ENCODE results near the gene DNAH10.

Gene DNAH10

DNA sequence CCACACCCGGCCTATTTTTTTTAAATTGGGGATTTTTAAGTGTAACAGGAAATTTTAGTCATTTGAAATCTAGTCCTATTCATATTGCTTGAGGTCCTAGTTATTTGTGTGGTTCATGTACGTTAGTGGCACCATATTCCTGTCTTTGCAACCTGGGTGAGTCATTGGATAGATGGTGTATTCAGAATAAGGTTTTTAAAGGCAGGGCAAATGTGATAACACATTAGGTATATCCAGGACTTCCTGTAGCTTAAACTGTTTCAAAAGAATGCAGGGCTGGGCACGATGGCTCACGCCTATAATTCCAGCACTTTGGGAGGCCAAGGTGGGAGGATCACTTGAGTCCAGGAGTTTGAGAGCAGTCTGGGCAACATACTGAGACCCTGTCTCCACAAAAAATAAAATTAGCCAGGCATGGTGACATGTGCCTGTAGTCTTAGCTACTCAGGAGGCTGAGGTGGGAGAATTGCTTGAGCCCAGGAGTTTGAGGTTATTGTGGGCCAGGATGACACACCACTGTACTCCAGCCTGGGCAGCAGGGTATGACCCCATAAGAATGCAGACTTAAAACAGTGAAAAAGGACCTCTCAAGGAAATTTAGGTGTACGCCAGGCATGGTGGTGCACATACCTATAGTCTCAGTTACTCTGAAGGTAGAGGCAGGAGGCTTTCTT is 41.8 kb upstream of the DNAH10 start:
- TF ChIP-seq, protein P1, sequence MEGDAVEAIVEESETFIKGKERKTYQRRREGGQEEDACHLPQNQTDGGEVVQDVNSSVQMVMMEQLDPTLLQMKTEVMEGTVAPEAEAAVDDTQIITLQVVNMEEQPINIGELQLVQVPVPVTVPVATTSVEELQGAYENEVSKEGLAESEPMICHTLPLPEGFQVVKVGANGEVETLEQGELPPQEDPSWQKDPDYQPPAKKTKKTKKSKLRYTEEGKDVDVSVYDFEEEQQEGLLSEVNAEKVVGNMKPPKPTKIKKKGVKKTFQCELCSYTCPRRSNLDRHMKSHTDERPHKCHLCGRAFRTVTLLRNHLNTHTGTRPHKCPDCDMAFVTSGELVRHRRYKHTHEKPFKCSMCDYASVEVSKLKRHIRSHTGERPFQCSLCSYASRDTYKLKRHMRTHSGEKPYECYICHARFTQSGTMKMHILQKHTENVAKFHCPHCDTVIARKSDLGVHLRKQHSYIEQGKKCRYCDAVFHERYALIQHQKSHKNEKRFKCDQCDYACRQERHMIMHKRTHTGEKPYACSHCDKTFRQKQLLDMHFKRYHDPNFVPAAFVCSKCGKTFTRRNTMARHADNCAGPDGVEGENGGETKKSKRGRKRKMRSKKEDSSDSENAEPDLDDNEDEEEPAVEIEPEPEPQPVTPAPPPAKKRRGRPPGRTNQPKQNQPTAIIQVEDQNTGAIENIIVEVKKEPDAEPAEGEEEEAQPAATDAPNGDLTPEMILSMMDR (IDR thresholded peaks at IDR 0.05; ENCODE audit: borderline replicate concordance, insufficient read depth, low read depth, low read length), result no peak

DNA sequence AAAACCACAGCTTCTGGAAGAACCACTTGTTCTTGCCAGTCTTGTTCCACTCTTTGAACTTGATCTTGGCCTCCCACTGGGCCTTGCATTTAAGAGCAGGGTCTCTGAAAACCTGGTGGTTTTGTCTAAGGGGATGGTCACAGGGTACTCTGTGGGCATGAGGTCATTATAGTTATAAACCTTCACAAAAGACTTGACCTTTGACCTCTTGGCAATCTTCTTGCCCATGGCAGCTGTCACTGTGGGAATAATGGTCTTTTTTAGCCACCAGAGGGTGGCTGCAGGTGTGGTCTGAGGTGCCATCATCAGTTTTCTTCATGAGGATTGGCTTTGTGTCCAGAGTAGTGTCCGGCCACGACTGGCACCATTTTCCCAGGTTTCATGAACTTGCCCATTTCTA is 40.9 kb upstream of the DNAH10 start:
- TF ChIP-seq, protein P1 (IDR thresholded peaks at IDR 0.05; ENCODE audit: borderline replicate concordance, insufficient read depth, low read depth, low read length), result no peak
- H3K4me3 ChIP-seq (ENCODE audit: low read depth, low read length), result no peak overlapping the region

More for the DNA sequence above, 41.8 kb upstream of the DNAH10 start:
- H3K4me3 ChIP-seq (ENCODE audit: low read depth, low read length), result no peak overlapping the region

DNA sequence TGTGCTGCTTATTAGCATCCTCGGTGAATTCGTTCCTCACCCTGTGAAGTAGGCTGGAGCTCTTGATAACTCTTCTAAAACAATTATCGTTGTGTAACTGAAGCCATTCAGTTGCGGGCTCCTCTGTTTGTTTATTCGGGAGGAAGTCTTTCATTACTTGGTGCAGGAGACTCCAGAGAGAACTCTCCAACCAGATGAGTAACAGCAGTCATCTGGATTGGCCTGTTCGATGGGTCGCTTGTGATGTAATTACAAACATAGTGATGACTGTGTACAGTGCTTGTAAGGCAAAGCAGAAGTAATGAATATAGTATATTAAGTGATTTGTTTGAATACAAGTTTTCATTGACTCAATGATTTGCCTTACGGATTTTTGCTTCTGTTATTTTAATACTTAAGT is 39.1 kb upstream of the DNAH10 start:
- TF ChIP-seq, protein P1 (IDR thresholded peaks at IDR 0.05; ENCODE audit: borderline replicate concordance, insufficient read depth, low read depth, low read length), result no peak

DNA sequence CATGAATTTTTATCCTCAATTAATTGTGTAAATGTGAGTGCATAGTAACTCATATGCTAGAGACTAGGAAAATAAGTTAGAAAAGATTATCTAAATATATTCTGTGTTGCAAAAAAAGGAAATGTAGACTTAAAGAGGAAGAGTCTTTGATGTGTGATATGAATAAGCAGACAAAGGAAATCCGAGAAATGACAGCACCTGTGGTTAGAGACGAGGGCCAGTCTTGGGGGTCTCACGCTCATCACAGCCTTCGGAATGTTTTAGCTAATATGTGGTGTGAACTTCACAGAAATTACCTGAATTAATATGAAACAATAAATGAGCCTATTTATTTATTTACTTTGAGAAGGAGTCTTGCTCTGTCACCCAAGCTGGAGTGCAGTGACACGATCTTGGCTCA is 38.3 kb upstream of the DNAH10 start:
- H3K4me3 ChIP-seq (ENCODE audit: low read depth, low read length), result no peak overlapping the region
- TF ChIP-seq, protein P1 (IDR thresholded peaks at IDR 0.05; ENCODE audit: borderline replicate concordance, insufficient read depth, low read depth, low read length), result no peak

More for the DNA sequence above, 39.1 kb upstream of the DNAH10 start:
- no peak overlapping the region for H3K4me3 ChIP-seq (ENCODE audit: low read depth, low read length)

DNA sequence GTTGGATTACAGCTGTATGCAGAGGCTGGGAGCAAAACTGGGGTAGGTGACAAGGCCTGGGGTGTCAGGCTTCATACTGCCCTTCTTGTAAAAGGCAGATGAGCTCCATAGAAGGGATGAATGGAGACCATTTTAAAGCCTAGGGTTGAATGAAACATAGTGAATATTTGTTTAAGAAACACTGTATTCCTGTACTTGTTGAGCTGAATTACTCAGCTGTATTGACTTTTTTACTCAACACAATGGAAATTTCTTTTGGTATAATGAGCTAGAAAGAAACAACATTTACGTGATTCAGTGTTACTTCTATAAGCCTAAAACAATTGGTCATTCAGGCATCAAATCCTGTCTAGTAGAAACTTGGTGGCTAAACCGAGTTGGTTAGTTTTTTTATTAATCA is 35.9 kb upstream of the DNAH10 start:
- TF ChIP-seq, protein P1 (IDR thresholded peaks at IDR 0.05; ENCODE audit: borderline replicate concordance, insufficient read depth, low read depth, low read length), result no peak
- no peak overlapping the region for H3K4me3 ChIP-seq (ENCODE audit: low read depth, low read length)

DNA sequence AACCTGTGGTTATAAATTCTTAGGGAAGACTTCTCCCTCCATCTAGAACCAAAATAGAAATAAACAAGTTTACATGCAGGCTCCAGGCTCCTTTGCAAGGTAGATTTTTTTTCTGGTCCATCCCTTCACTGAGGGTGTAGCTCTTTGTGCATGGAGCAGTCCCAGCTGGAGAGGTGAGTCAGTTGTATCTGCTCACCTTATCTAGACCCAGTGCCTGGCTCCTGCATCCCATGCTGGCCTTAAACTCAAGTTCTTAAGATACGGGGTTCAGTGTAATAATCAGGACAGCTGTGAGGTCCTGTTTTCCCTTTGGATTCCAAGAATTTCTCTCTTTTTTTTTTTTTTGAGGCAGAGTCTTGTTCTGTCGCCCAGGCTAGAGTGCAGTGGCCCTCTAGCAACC is 35.1 kb upstream of the DNAH10 start:
- no peak overlapping the region for H3K4me3 ChIP-seq (ENCODE audit: low read depth, low read length)
- TF ChIP-seq, protein P1 (IDR thresholded peaks at IDR 0.05; ENCODE audit: borderline replicate concordance, insufficient read depth, low read depth, low read length), result no peak

DNA sequence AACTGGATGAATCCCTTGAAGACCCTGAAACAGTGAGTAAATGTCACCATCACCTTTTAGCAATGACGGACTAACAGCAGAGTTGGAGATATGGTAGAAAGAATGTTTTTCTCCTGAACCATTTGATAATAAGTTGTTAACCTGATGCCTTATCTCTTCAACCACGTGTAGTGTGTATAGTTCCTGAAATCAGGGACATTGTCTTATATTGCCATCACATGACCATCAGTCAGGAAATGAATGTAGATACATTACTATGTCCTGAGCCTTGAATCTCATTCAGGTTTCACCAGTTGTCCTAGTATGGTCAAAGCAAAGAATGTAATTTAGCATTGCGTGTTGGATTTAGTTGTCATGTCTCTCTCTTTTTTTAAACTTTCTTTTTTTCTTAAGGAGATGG is 34.2 kb upstream of the DNAH10 start:
- TF ChIP-seq, protein P1 (IDR thresholded peaks at IDR 0.05; ENCODE audit: borderline replicate concordance, insufficient read depth, low read depth, low read length), result no peak
- no peak overlapping the region for H3K4me3 ChIP-seq (ENCODE audit: low read depth, low read length)

Measured in GM12875 (cell line).